Measurements from ENCODE around the gene CDRT4. TPM values are rescaled to one million over a fixed set of nuclear protein-coding genes. Genes with fewer than 3 reads are reported as not detected.

Gene CDRT4
- total RNA-seq, 4 donors from 2014 or later, result 2.1 to 18.9 (median 12.4) TPM

GRCh38 chr17:15479703-15480102, 12.3 kb upstream of the CDRT4 start:
- Histone ChIP-seq H3K4me3 (no peak overlapping the region), H3K4me1 (peaks cover 0 to 43% (median 6%) of the 10 kb centered on the region in 4 donors), H3K9me3 (no peaks in the 10 kb centered on the region), H3K27me3 (no peaks in the 10 kb centered on the region), H3K27ac (peak overlapping the region in 1 of 4 donors; percentile 56), H3K36me3 (no peaks in the 10 kb centered on the region)
- DNase-seq (ENCODE audit: low spot score in 2 of 2), result no peak
- no peak for TF ChIP-seq EP300 (IDR thresholded peaks at IDR 0.05)
- no peak for TF ChIP-seq CTCF (IDR thresholded peaks at IDR 0.05)
- TF ChIP-seq POLR2A (IDR thresholded peaks at IDR 0.05), result no peak

- Histone ChIP-seq H3K9me3 (no peaks in the 10 kb centered on the region), H3K27ac (peak overlapping the region in 2 of 4 donors; percentile 21 to 56), H3K4me3 (no peak overlapping the region), H3K27me3 (no peaks in the 10 kb centered on the region), H3K4me1 (peaks cover 0 to 46% (median 6%) of the 10 kb centered on the region in 4 donors), H3K36me3 (no peaks in the 10 kb centered on the region)
- no peak for DNase-seq (ENCODE audit: low spot score in 2 of 2)
- 85 to 88% methylated on average over 5 of the region's 5 CpGs for WGBS, 2 donors
- TF ChIP-seq POLR2A (IDR thresholded peaks at IDR 0.05) (no peak), EP300 (IDR thresholded peaks at IDR 0.05) (no peak), CTCF (IDR thresholded peaks at IDR 0.05) (no peak)
Observed at GRCh38 chr17:15478845-15479244, 11.4 kb upstream of the CDRT4 start.

- no peak overlapping the region for H3K4me3 ChIP-seq
Observed at GRCh38 chr17:15475631-15476354, 8.4 kb upstream of the CDRT4 start.

GRCh38 chr17:15472891-15473290, 5.5 kb upstream of the CDRT4 start:
- Histone ChIP-seq H3K9me3 (no peaks in the 10 kb centered on the region), H3K4me1 (peaks cover 0 to 48% (median 2%) of the 10 kb centered on the region in 4 donors), H3K36me3 (no peaks in the 10 kb centered on the region), H3K27ac (peak overlapping the region in 1 of 4 donors; percentile 22), H3K4me3 (no peak overlapping the region), H3K27me3 (no peaks in the 10 kb centered on the region)
- WGBS, 2 donors, result 67 to 75% methylated on average over 3 of the region's 3 CpGs
- TF ChIP-seq POLR2A (IDR thresholded peaks at IDR 0.05), result no peak
- DNase-seq (ENCODE audit: low spot score in 2 of 2), result no peak

More at GRCh38 chr17:15475631-15476354, 8.4 kb upstream of the CDRT4 start:
- no peaks in the 10 kb centered on the region for H3K9me3 ChIP-seq
- H3K27ac ChIP-seq, result peak overlapping the region; percentile 6 to 85 (median 70)
- no peaks in the 10 kb centered on the region for H3K36me3 ChIP-seq
- H3K4me1 ChIP-seq, result peaks cover 0 to 46% (median 6%) of the 10 kb centered on the region in 4 donors
- TF ChIP-seq CTCF (IDR thresholded peaks at IDR 0.05), result no peak
- TF ChIP-seq EP300 (IDR thresholded peaks at IDR 0.05), result peak; percentile 41 to 80
- TF ChIP-seq POLR2A (IDR thresholded peaks at IDR 0.05), result no peak
- DNase-seq (ENCODE audit: low spot score in 2 of 2), result peak in 1 of 2 donors; percentile 25
- no peaks in the 10 kb centered on the region for H3K27me3 ChIP-seq
- WGBS, 2 donors, result 66 to 67% methylated on average over 8 of the region's 8 CpGs

GRCh38 chr17:15470536-15470935, 3.1 kb upstream of the CDRT4 start:
- no peak for TF ChIP-seq EP300 (IDR thresholded peaks at IDR 0.05)
- TF ChIP-seq CTCF (IDR thresholded peaks at IDR 0.05), result no peak
- TF ChIP-seq POLR2A (IDR thresholded peaks at IDR 0.05), result no peak
- peaks cover 0 to 34% (median 2%) of the 10 kb centered on the region in 4 donors for H3K4me1 ChIP-seq
- H3K27ac ChIP-seq, result no peak overlapping the region
- 55 to 58% methylated on average over 7 of the region's 7 CpGs for WGBS, 2 donors
- H3K4me3 ChIP-seq, result no peak overlapping the region
- no peaks in the 10 kb centered on the region for H3K36me3 ChIP-seq
- DNase-seq (ENCODE audit: low spot score in 2 of 2), result no peak
- no peaks in the 10 kb centered on the region for H3K27me3 ChIP-seq
- no peaks in the 10 kb centered on the region for H3K9me3 ChIP-seq
